GM23338 (cell line): ENCODE results near the gene DYNLT2.

Source experiments
- CREB1 ChIP-seq: fragments of 250-450 bp; sonication (Bioruptor Pico); IDR thresholded peaks from 2 replicates; pipeline ENCODE4 v1.5.0; 2020; ENCODE audit warnings: low read depth, mild to moderate bottlenecking, moderate library complexity
- CTCF ChIP-seq, 2 experiments: fragments of 200-600 bp in 1 of 2; sonication (generic) in 1 of 2; conservative IDR thresholded peaks; 2 replicates each; pipeline versions ENCODE4 v1.5.1 to v1.6.1; 2016 to 2017; ENCODE audit warnings: antibody characterized with exemption in 2 of 2, low read depth in 2 of 2, mild to moderate bottlenecking in 2 of 2, moderate library complexity in 1 of 2
- EZH2phosphoT487 ChIP-seq: fragments of 200-600 bp; sonication (generic); IDR thresholded peaks from one replicate; pipeline ENCODE4 v1.8.1; 2018; ENCODE audit warnings: antibody characterized with exemption; ENCODE audit not compliant: unreplicated experiment
- TF ChIP-seq, protein P1 (sequence below): IDR thresholded peaks from 2 replicates; pipeline ENCODE4 v1.6.1; 2016; ENCODE audit warnings: antibody characterized with exemption

DNA sequence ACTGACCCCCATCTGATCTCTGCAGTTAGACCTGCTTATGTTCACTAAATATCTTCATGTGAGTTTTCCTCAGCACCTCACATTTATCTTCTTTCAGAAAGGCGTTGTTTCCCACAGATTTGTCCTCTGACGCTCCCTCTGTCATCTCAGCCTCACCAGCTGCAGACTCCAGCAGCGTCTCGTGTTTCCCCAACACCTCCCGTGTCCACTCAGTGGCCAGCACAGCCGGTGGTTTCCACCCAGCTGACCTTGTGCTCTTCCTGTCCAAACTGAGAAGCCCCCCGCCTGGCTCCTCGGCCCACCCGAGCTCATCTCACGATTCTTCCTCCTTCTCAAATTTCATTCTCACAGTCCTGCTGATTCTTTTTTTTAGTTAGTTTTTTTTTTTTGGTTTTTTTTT is 12.5 kb upstream of the DYNLT2 start:
- TF ChIP-seq CTCF (conservative IDR thresholded peaks at IDR 0.05; ENCODE audit: low read depth in 2 of 2) (no peak), EZH2phosphoT487 (no peak), CREB1 (CRISPR knock-in tag) (no peak)
- TF ChIP-seq, protein P1, sequence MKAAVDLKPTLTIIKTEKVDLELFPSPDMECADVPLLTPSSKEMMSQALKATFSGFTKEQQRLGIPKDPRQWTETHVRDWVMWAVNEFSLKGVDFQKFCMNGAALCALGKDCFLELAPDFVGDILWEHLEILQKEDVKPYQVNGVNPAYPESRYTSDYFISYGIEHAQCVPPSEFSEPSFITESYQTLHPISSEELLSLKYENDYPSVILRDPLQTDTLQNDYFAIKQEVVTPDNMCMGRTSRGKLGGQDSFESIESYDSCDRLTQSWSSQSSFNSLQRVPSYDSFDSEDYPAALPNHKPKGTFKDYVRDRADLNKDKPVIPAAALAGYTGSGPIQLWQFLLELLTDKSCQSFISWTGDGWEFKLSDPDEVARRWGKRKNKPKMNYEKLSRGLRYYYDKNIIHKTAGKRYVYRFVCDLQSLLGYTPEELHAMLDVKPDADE, result no peak
